Activated CD4-positive, alpha-beta T cell treated with anti-CD3 and anti-CD28 coated beads for 1 hour (primary cell): Measurements from ENCODE around the gene DENND2A.

Experiments used
- DNase-seq: peaks from one replicate; pipeline ENCODE4 v3.0.0-alpha.2; 2020

DENND2A gene

DNA sequence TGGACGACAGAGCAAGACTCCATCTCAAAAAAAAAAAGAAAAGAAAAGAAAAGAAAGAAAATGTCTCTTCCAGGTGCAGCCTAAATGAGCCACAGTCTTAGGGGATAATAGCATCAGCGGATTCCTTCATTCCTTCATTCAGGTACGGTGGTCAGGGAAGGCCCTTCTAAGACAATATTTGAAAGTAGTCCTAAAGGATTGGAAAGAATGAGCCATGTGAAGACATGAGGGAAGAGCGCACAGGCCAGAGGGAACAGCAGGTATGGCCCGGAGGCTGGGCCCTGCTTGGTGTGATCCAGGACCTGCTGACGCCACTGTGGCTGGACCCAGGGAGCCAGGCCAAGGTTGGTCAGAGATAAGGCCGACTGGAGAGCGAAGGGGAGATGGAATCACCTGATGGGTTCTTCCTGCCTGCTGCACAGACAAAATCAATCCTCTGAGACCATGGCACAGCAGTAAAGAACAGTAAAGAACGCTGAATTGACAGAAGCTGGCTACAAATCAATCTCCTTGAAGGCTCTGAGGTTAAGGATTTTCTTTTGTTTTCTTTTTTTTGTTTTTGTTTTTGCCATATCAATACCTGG lies 145.0 kb downstream of the DENND2A start:
- DNase-seq = no peak

DNA sequence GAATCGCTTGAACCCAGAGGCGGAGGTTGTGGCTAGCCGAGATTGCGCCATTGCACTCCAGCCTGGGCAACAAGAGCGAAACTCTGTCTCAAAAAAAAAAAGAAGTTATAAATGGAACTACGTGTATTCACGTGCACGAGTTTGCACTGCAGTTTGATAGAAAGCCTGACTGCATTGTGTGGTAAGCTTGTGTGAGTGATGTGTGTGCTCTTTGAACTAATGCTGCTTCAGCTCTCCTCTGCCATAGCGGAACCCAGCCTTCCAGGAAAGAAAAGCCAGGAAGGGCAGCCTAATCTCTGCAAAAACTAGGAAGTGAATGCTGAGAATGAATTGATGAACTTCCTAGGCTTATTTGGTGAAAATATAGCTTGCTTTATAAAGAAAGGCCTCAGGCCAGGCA lies 145.7 kb downstream of the DENND2A start:
- no peak for DNase-seq

DNA sequence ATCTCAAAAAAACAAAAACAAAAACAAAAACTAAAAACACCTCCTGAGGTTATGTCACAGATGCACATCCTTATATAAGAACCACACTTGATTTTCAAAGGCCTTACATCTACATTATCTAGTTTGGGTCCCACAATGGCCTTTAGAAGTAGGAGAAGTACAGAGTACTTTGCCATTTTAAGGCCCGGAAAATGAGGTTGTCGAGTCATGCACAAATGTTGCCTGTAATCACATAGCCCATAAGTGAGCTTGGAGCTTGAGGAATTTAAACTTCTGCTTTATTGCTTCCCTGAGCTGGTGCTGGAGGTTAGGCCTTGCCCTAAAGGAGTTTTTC lies 151.6 kb downstream of the DENND2A start:
- DNase-seq = no peak

DNA sequence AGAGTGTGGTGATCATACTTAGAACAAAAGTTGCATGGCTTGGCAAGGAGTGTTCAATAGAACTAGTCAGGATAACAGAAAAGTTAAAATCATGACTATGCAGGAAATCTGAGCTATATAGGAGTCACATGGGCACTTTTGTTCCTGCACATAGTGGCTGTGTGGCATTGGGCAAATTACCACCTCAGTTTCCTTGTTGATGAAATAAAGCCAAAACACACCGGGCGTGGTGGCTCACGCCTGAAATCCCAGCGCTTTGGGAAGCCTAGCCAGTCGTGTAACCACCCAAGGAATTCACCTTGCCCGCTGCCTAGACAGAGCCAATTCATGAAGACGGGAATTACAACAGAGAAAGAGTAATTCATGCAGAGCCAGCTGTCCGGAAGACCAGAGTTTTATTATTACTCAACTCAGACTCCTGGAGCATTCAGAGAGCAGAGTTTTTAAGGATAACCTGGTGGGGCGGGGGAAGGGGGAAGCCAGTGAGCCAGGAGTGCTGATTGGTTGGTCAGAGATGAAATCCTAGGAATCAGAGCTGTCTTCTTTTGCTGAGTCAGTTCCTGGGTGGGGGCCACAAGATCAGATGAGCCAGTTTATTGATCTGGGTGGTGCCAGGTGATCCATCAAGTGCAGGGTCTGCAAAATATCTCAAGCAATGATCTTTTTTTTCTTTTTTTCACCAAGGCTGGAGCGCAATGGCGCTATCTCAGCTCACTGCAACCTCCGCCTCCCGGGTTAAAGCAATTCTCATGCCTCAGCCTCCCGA lies 154.9 kb downstream of the DENND2A start:
- no peak for DNase-seq

DNA sequence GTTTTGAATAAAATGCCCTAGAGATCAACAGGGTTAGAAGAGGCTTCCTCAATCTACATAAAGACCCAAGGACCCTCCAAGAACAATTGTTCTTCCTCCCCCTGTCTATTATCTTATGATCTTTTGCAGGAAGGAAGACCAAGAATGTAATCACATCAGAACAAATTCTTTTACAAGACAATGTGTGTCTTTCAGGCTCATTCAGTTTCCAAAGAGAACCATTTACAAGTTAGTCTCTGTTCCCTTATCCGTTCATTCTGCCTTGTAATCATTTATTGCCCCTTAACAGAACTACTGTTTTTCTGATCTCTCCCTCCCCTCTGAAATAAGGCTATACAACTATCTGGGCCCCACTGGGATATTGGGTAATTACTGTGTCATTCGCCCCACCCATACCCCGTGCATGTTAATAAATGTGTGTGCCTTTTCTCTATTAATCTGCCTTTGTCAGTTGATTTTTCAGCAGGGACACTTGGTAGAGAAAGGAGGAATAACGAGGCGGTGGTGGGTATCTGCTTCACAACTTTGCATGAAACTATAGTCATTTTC lies 155.6 kb downstream of the DENND2A start:
- DNase-seq = no peak

DNA sequence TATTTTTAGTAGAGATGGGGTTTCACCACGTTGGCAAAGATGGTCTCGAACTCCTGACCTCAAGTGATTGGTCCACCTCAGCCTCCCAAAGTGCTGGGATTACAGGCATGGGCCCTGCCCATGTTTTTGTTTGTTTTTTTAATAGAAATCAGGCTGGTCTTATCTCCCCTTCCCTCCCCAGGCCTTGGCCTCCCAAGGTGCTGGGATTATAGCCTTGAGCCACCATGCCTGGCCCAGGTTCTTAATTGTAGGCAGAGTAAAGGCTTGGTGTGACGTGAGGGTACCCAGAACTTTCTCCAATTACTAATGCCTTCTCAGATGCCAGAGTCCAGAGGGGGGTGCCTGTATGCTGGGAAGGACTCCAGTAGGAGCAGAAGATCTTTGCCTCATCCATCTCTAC lies 156.1 kb downstream of the DENND2A start:
- DNase-seq = no peak

DNA sequence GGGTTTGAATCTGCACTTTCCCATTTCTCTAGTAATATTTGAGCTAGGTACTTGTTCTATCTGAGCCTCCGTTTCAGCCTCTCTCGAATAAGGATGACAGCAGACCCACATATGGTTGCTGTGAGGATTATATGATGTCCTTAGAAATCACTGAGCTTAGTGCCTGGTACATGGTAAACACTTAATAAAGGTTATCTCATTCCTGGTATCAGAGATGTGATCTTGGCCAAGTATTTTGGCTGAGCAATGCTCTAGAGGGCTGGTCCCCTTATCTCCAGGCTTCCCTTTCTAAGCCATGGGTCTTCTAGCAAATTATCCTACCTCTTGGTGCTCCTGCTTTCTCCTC lies 160.9 kb downstream of the DENND2A start:
- DNase-seq = no peak

DNA sequence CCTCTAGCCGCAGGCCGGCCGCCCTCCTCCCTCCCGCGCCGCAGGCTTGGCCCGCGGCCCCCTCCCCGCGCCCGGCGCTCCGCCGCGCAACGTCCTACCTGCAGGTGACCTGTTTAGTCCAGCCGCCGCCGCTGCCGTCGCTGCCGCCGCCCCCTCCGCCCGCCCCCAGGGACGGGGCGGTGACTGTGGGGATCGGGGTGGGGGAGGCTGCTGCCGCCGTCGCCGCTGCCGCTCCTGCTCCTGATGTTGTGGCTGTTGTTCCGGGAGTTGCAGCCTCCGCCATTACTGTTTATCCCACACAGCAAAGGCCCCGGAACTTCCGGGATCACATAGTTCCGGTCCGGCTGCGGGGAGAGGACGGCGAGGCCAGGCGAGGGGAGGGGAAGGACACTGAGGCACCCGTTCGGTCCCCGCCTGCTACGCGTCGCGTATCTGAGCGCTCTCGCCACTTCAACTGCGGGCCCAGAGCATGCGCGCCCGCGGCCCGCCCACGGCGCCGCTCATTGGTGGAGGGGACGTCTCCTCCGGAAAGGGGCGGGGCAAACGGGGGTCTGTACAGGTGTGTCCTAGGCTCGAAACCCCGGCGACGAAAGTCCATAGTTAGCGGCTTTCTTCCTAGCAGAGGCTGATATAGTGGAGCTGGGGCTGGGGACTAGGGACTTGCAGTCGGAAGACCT lies 161.4 kb downstream of the DENND2A start, which contains the start of gene MKRN1:
Gene MKRN1, minus strand, starts transcription at position 444 of the 677 bp plus-strand sequence. Its CDS starts 161 bp downstream, at position 283.
- DNase-seq = peak; percentile 87

DNA sequence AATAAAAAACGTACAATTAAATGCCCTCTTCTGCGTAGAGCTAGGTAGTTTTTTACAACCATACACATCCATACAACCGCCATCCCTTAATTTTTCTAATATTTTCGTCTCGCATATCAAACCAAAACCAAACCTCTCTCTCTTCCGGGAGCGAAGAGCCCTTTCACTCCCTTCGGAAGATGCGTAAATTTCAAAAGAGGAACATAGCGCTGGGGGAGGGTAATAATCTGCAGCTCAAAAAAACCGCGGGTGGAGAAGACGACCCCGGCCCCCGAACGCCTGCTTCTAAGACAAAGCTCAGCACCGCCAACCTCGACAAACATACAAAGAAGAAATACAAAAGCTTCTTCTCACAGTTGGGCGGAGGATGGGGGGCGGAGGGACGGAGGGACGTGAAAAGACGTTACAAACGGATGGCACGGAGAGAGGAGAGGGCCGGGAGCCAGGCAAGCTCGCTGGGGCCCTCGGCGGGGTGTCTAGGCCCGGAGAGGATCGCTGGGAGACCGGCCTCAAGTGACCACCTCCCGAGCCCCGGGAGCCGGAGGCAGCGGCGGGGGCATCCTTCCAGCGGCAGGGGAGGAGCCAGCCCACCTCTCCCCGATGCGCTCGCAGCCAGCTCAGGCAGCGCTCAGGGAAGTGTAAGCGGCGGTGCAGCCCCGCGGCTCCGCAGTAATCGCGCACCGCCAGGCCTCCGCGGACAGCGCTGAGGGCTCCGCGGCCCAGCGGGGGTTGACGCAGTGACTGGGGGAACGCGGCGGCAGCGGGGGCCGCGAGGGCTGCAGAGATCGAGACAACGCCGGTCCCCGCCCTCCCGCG lies 162.2 kb downstream of the DENND2A start:
- DNase-seq = peak; percentile 21

DNA sequence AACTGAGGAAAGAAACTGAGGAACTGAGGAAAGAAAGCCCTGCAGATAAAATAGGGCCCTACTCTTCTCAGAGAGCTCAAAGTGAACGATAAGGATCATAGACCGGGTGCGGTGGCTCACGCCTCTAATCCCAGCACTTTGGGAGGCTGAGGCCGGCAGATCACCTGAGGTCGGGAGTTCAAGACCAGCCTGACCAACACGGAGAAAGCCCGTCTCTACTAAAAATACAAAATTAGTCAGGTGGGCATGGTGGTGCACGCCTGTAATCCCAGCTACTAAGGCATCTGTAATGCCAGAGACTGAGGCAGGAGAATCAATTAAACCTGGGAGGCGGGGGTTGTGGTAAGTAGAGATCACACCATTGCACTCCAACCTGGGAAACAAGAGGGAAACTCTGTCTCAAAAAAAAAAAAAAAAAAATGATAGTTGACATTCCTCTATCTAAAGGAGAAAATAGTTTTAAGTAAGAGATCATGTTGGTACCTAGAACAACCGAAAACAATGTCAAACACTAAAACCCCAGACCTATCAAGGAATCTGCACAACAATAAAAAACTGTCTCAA lies 163.8 kb downstream of the DENND2A start:
- DNase-seq = no peak

DNA sequence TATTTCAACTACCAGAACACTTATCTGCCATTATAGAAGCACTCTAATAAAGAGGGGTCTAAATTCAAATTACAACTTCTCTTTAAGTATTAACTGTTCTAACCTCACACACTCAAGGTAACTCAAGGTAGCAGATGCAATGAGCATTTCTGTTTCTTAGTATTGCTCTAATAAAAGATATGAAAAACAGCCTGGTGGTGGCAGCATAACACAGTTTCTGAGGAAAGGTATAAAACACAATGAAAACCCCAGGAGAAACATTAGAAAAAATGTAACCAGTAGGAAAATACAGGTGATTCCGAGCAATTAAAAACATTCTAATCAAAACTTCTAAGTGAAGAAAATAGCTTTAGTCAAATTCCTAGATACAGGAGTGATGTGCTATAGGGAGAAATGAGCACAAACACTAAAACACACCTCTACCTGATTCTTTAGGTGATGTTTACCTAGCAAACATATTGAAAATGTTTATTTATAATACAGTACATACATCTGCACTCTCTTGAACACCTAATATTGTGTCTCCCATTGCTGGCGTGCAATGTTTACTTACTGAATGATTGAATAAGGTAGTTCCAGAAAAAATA lies 164.8 kb downstream of the DENND2A start:
- no peak for DNase-seq
